ENCODE measurements around the gene RAD21L1.

The RAD21L1 gene

DNA sequence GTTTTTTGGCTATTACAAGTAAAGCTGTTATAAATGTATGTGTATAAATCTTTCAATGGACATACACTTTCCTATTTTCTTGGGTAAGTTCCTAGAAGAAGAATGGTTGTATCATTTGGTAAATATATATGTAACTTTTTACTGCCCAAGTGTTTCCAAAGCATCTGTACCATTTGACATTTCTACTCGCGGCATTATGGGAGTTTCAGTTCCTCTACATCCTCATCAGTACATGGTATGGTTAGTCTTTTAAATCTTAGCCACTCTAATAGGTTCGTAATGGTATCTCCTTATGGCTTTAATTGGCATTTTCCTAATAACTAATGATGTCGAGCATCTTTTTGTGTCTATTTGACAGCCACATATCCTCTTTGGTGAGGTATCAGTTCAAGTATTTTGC, 53.1 kb downstream of the RAD21L1 start:
- DNase-seq (ENCODE audit: low read depth) = no peak
- no peak overlapping the region for H3K4me3 ChIP-seq (ENCODE audit: low read depth, low read length)
- TF ChIP-seq, protein P1, sequence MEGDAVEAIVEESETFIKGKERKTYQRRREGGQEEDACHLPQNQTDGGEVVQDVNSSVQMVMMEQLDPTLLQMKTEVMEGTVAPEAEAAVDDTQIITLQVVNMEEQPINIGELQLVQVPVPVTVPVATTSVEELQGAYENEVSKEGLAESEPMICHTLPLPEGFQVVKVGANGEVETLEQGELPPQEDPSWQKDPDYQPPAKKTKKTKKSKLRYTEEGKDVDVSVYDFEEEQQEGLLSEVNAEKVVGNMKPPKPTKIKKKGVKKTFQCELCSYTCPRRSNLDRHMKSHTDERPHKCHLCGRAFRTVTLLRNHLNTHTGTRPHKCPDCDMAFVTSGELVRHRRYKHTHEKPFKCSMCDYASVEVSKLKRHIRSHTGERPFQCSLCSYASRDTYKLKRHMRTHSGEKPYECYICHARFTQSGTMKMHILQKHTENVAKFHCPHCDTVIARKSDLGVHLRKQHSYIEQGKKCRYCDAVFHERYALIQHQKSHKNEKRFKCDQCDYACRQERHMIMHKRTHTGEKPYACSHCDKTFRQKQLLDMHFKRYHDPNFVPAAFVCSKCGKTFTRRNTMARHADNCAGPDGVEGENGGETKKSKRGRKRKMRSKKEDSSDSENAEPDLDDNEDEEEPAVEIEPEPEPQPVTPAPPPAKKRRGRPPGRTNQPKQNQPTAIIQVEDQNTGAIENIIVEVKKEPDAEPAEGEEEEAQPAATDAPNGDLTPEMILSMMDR (IDR thresholded peaks at IDR 0.05; ENCODE audit: low read depth, low read length) = no peak
- no peak for TF ChIP-seq MYC (IDR thresholded peaks at IDR 0.05; ENCODE audit: low read depth, low read length)
- no peak for TF ChIP-seq POLR2A (IDR thresholded peaks at IDR 0.05; ENCODE audit: extremely low read depth, insufficient read length)
- TF ChIP-seq, protein P2, sequence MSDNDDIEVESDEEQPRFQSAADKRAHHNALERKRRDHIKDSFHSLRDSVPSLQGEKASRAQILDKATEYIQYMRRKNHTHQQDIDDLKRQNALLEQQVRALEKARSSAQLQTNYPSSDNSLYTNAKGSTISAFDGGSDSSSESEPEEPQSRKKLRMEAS (IDR thresholded peaks at IDR 0.05; ENCODE audit: low read depth, low read length) = no peak

DNA sequence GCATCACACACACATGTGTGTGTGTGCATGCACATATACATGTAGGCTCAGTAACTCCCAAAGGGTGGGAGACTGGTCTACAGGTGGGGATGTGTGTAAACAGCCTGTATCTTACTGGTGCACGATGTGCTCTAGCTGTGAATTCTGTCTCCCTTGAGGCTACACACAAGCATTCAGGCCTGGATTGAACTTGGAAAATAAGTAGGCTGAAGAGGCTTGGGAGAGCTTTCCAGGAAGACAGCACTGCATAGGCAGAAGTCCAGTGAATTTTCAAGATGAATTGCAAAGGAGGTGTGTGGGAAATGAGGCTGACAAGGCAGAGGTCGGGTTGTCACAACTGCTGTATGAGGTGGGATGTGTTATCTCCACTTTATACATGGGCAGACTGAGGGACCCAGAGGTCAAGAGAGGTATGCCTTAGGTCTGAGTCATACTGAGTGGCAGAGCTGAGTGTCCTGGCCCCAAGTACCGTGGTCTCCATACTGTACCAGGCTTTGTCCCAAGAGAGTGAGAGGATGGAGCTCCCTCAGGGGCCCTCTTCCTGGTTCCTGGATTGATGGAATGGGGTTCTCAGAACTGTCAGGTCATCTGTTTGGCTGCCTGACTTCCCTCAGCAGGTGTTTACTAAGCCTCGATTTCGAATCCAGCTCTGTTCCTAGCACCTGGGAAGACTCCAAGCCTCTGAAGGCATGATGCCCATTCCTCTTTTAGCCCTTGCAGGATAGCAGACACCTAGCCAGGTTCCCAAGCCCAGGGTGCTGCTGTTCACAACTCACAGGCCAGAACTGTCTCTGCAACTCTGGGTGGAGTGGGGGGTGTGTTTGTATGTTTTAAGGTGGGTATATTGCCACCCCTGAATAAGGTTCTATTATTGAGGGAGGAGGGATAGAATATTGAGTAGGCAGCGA, 54.6 kb downstream of the RAD21L1 start:
- no peak for DNase-seq (ENCODE audit: low read depth)
- no peak overlapping the region for H3K4me3 ChIP-seq (ENCODE audit: low read depth, low read length)
- TF ChIP-seq, protein P2 (IDR thresholded peaks at IDR 0.05; ENCODE audit: low read depth, low read length) = no peak
- TF ChIP-seq, protein P1 (IDR thresholded peaks at IDR 0.05; ENCODE audit: low read depth, low read length) = no peak

DNA sequence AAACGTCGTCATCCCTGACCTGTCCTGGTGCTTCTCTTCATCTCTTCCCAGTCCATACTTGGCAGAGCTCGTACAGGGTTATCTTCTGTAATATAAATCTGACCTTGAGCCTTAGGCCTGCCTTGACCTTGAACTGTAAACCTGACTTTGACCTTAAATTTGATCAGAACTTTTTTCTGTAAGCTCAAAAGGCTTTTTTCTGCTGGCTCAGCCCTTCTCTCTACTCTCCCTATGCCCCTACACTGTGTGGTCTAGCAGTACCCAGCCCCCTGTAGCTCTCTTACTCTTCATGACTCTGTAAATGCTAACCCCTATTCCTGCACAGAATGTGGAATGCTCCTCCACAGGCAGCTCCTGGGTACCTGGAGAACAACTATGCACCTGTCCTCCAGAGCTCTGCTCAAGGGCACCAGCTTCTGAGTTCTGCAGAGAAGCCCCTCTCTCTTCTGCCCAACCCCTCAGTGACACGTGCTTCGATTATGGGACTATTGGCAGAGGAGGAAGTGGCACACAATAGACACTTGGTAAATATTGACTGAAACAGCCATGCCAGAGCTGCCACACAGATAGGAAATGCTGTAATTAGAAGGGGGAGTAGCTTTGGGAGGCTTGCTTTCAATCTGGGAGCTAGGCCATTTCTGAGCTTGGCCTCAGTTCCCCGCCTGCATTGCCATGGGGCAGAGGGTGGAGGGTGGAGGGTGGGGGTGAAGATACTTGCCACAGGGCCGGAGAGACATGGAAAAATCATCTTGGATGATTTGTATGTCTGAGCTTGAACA, 55.6 kb downstream of the RAD21L1 start:
- TF ChIP-seq, protein P2 (IDR thresholded peaks at IDR 0.05; ENCODE audit: low read depth, low read length) = no peak
- TF ChIP-seq, protein P1 (IDR thresholded peaks at IDR 0.05; ENCODE audit: low read depth, low read length) = no peak
- TF ChIP-seq MYC (IDR thresholded peaks at IDR 0.05; ENCODE audit: low read depth, low read length) (no peak), POLR2A (IDR thresholded peaks at IDR 0.05; ENCODE audit: extremely low read depth, insufficient read length) (no peak)
- no peak for DNase-seq (ENCODE audit: low read depth)
- H3K4me3 ChIP-seq (ENCODE audit: low read depth, low read length) = no peak overlapping the region

DNA sequence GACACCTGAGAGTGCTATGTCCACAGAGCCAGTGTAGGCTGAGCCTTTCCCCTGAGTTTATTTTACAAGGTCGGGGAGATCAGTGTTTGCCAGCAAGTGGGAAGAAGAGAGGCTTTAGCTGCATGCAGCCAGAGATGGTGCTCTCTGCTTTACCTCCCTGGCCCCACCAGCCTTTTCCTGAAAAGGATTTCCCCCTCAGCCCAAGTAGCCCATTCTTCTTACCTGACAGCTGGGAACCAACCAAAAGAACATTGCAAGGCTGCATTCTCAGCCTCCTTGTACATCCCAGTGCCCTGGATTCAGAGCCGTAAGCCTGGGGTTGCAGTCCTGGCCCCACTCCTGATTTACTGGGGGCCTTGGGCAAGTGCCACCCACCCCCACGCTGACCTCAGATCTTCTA, 57.1 kb downstream of the RAD21L1 start:
- no peak for DNase-seq (ENCODE audit: low read depth)
- H3K4me3 ChIP-seq (ENCODE audit: low read depth, low read length) = no peak overlapping the region
- TF ChIP-seq POLR2A (IDR thresholded peaks at IDR 0.05; ENCODE audit: extremely low read depth, insufficient read length) (no peak), MYC (IDR thresholded peaks at IDR 0.05; ENCODE audit: low read depth, low read length) (no peak)
- TF ChIP-seq, protein P2 (IDR thresholded peaks at IDR 0.05; ENCODE audit: low read depth, low read length) = no peak
- TF ChIP-seq, protein P1 (IDR thresholded peaks at IDR 0.05; ENCODE audit: low read depth, low read length) = no peak

DNA sequence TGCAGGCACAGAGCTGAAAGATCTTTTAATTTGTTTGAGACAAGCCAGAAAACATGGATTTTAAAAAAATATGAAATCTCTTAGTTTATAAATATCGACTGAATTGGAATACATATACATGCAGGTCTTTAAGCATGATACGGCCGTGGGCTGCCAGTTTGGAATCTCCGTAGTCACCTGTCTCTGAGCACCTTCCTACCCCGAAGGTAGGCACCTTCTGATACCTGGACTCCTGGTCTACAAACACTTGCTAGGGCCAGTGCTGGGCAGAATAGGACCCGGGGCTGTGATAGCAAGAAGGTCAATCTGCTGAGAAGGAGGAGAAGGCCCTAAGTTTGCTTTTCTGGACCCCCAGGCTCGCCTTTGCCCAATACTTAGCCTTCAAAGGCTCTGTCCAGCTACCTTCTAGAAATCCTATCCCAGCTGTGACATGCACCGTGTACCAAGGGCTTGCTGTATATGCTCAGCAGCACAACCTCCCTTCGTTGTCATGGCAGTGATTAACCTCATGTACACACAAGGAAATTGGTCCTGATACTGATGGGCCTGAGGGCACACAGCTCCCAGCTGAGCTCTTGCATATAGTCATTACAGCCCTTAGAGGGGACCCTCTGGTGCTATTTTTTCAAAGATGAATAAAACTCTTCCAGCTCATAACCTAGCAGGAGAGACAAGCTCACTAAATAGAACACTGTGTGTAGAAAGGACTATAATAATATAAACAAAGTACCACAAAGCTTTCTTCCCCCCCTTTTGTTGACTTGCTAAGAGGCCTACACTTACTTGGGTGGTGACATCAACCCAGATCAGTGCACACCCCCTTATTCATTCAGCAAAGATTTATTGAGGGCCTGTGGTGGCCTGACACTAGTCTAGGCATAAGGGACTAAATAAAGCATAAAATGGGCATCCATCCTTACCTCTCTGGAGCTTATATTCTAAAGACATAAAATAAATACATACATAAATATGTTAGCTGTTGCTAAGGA, 58.0 kb downstream of the RAD21L1 start:
- TF ChIP-seq MYC (IDR thresholded peaks at IDR 0.05; ENCODE audit: low read depth, low read length) (no peak), POLR2A (IDR thresholded peaks at IDR 0.05; ENCODE audit: extremely low read depth, insufficient read length) (no peak)
- TF ChIP-seq, protein P2 (IDR thresholded peaks at IDR 0.05; ENCODE audit: low read depth, low read length) = no peak
- TF ChIP-seq, protein P1 (IDR thresholded peaks at IDR 0.05; ENCODE audit: low read depth, low read length) = no peak
- no peak for DNase-seq (ENCODE audit: low read depth)
- no peak overlapping the region for H3K4me3 ChIP-seq (ENCODE audit: low read depth, low read length)
